ENCODE measurements around the gene MUC3A. TPM values are rescaled to one million over a fixed set of nuclear protein-coding genes. Genes with fewer than 3 reads are reported as not detected.
A peak's percentile ranks its signal among the peaks of the same experiment; 100 is the strongest.

The MUC3A gene
- total and polyA plus RNA-seq, 2 donors = 1.4 to 2.3 TPM

DNA sequence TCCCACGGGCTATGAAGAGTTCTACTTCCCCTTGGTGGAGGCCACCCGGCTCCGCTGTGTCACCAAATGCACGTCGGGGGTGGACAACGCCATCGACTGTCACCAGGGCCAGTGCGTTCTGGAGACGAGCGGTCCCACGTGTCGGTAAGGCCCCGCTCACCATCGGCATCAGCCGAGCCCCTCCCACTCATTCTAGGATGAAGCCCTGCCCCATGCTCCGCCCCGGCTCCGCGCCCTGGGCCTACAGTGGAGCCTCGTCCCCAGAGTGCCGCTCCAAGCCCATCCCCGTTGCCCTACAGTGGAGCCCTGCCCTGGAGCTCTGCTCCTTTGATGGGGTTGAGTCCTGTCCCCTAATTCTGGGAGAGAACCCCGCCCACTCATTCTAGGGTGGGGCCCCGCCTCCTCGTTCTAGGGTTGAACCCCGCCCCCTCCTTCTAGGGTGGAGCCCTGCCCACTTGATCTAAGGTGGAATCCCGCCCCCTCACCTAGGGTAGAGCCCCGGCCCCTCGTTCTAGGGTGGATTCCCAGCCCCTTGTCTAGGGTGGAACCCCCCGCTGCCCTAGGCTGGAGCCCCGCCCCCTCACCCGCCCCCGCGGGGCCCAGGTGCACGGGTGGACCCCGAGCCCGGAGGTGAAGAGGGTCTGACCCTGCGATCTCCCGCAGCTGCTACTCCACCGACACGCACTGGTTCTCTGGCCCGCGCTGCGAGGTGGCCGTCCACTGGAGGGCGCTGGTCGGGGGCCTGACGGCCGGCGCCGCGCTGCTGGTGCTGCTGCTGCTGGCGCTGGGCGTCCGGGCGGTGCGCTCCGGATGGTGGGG is 16.6 kb downstream of the MUC3A start:
- Histone ChIP-seq H3K4me3 (ENCODE audit: low read length in 2 of 2) (peak overlapping the region in 1 of 2 donors; percentile 13), H3K27me3 (ENCODE audit: control insufficient read depth in 2 of 2, insufficient read depth in 1 of 2, low read length in 1 of 2) (peaks cover 36 to 75% of the 10 kb centered on the region in 2 donors), H3K27ac (ENCODE audit: low read depth in 1 of 2, low read length in 1 of 2) (no peak overlapping the region), H3K4me1 (ENCODE audit: control insufficient read depth in 2 of 2, insufficient read depth in 2 of 2, low read length in 2 of 2) (peaks cover 0 to 9% of the 10 kb centered on the region in 2 donors), H3K9me3 (ENCODE audit: control insufficient read depth in 2 of 2, insufficient read depth in 1 of 2, low read length in 1 of 2) (no peaks in the 10 kb centered on the region), H3K36me3 (ENCODE audit: control insufficient read depth in 2 of 2, insufficient read depth in 2 of 2, low read length in 1 of 2) (no peaks in the 10 kb centered on the region)
- peak in 5 of 9 donors; percentile 37 to 58 (median 52) for DNase-seq (ENCODE audit: low read depth in 6 of 9, low spot score in 9 of 9)
- 5% methylated on average over 58 of the region's 58 CpGs for WGBS

DNA sequence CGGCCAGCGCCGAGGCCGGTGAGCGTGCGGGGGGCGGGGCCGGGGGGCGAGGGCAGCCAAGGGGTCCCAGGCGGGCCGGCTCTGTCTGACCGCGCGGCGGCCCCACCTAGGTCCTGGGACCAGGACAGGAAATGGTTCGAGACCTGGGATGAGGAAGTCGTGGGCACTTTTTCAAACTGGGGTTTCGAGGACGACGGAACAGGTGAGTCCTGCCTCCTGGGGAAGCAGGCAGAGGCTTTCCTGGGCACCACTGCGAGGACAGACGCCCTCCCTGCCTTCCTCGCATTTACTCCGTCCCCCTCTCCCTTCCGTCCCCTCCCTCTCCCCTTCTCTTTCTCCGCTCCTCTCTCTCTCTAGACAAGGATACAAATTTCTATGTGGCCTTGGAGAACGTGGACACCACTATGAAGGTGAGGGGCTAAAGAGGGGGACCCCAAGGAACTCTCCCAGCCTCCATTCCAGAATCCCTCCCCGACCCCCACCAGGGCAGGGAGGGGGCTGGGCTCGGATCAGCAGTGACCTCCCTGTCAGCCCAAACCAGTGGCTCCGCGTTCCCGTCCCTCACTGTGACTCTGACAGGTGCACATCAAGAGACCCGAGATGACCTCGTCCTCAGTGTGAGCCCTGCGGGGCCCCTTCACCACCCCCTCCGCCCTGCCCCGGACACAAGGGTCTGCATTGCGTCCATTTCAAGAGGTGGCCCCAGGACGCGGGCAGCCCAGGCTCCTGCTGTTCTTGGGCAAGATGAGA is 17.4 kb downstream of the MUC3A start:
- H3K9me3 ChIP-seq (ENCODE audit: control insufficient read depth in 2 of 2, insufficient read depth in 1 of 2, low read length in 1 of 2) = no peaks in the 10 kb centered on the region
- peaks cover 36 to 77% of the 10 kb centered on the region in 2 donors for H3K27me3 ChIP-seq (ENCODE audit: control insufficient read depth in 2 of 2, insufficient read depth in 1 of 2, low read length in 1 of 2)
- H3K36me3 ChIP-seq (ENCODE audit: control insufficient read depth in 2 of 2, insufficient read depth in 2 of 2, low read length in 1 of 2) = no peaks in the 10 kb centered on the region
- peaks cover 0 to 9% of the 10 kb centered on the region in 2 donors for H3K4me1 ChIP-seq (ENCODE audit: control insufficient read depth in 2 of 2, insufficient read depth in 2 of 2, low read length in 2 of 2)
- WGBS = 16% methylated on average over 40 of the region's 40 CpGs
- H3K27ac ChIP-seq (ENCODE audit: low read depth in 1 of 2, low read length in 1 of 2) = no peak overlapping the region
- no peak for DNase-seq (ENCODE audit: low read depth in 6 of 9, low spot score in 9 of 9)
- peak overlapping the region in 1 of 2 donors; percentile 13 for H3K4me3 ChIP-seq (ENCODE audit: low read length in 2 of 2)

DNA sequence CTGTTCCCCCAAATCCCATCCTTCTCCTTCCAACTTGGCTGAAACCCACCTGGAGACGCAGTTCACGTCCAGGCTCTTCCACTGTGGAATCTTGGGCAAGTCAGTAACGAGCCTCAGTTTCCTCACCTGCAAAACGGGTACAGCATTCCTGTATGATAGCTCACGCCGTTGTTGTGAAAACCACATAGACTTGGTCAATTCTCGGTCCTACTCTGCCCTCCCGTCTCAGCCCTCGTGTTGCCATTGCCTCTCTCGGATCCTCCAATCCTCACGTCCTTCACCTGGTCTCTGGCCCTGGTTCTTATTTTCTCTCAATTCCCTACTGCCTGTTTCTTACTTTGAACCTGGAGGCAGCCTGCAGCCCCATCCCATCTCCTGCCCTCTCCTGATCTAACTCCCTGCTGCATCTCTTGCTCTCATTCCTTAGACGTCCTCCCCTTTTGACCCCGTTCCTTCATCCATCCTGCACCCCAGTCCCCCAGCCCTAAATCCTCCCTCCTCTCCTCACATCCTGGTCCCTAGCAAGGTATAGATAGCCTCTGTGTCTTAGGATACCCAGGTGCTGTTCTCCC is 18.0 kb downstream of the MUC3A start:
- Histone ChIP-seq H3K4me3 (ENCODE audit: low read length in 2 of 2) (no peak overlapping the region), H3K36me3 (ENCODE audit: control insufficient read depth in 2 of 2, insufficient read depth in 2 of 2, low read length in 1 of 2) (no peaks in the 10 kb centered on the region), H3K27me3 (ENCODE audit: control insufficient read depth in 2 of 2, insufficient read depth in 1 of 2, low read length in 1 of 2) (peaks cover 36 to 81% of the 10 kb centered on the region in 2 donors), H3K9me3 (ENCODE audit: control insufficient read depth in 2 of 2, insufficient read depth in 1 of 2, low read length in 1 of 2) (no peaks in the 10 kb centered on the region), H3K4me1 (ENCODE audit: control insufficient read depth in 2 of 2, insufficient read depth in 2 of 2, low read length in 2 of 2) (peaks cover 0 to 9% of the 10 kb centered on the region in 2 donors), H3K27ac (ENCODE audit: low read depth in 1 of 2, low read length in 1 of 2) (no peak overlapping the region)
- 61% methylated on average over 13 of the region's 13 CpGs for WGBS
- DNase-seq (ENCODE audit: low read depth in 6 of 9, low spot score in 9 of 9) = no peak

DNA sequence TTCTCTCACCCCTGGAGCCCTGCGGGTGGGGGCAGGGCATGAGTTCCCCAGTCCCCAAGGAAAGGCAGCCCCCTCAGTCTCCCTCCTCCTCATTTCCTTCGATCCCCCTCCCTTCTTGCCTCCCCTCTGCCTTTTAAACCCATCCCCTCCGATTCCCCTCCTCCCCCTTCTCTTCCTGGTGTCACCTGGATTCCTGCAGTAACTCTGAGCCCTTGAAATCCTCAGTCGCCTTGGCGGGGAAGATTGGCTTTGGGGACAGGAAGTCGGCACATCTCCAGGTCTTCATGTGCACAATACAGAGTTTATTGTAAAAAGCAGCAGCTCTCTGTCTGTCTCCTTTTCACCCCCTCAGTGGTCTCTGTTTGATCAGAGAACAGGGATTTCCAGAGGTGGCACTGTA is 18.7 kb downstream of the MUC3A start:
- H3K4me3 ChIP-seq (ENCODE audit: low read length in 2 of 2) = no peak overlapping the region
- no peak overlapping the region for H3K27ac ChIP-seq (ENCODE audit: low read depth in 1 of 2, low read length in 1 of 2)
- WGBS = 10% methylated on average over 6 of the region's 6 CpGs
- H3K9me3 ChIP-seq (ENCODE audit: control insufficient read depth in 2 of 2, insufficient read depth in 1 of 2, low read length in 1 of 2) = no peaks in the 10 kb centered on the region
- no peak for DNase-seq (ENCODE audit: low read depth in 6 of 9, low spot score in 9 of 9)
- H3K36me3 ChIP-seq (ENCODE audit: control insufficient read depth in 2 of 2, insufficient read depth in 2 of 2, low read length in 1 of 2) = no peaks in the 10 kb centered on the region
- H3K4me1 ChIP-seq (ENCODE audit: control insufficient read depth in 2 of 2, insufficient read depth in 2 of 2, low read length in 2 of 2) = peaks cover 0 to 9% of the 10 kb centered on the region in 2 donors
- H3K27me3 ChIP-seq (ENCODE audit: control insufficient read depth in 2 of 2, insufficient read depth in 1 of 2, low read length in 1 of 2) = peaks cover 36 to 83% of the 10 kb centered on the region in 2 donors

DNA sequence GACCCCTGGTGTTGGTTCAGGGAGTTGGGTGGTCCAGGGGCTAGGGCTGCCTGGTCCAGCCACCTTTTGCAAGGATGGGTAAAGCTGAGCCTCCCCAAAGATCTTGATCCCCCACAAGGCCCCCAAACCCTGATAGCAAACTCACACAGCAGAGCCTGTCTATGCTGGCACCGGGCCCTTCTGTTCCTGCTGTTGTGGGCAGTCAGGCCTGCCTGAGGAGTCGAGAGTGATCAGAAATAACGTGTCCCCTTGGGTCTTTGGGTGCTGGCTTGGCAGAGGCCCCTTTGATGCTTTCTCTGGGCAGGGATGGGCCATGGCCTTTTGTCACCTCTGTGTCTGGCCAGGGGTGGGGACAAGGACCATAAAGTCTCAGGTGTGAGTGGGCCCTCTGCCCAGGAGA is 19.3 kb downstream of the MUC3A start:
- H3K36me3 ChIP-seq (ENCODE audit: control insufficient read depth in 2 of 2, insufficient read depth in 2 of 2, low read length in 1 of 2) = no peaks in the 10 kb centered on the region
- no peak overlapping the region for H3K4me3 ChIP-seq (ENCODE audit: low read length in 2 of 2)
- DNase-seq (ENCODE audit: low read depth in 6 of 9, low spot score in 9 of 9) = no peak
- H3K9me3 ChIP-seq (ENCODE audit: control insufficient read depth in 2 of 2, insufficient read depth in 1 of 2, low read length in 1 of 2) = no peaks in the 10 kb centered on the region
- peaks cover 36 to 78% of the 10 kb centered on the region in 2 donors for H3K27me3 ChIP-seq (ENCODE audit: control insufficient read depth in 2 of 2, insufficient read depth in 1 of 2, low read length in 1 of 2)
- no peak overlapping the region for H3K27ac ChIP-seq (ENCODE audit: low read depth in 1 of 2, low read length in 1 of 2)
- peaks cover 0 to 9% of the 10 kb centered on the region in 2 donors for H3K4me1 ChIP-seq (ENCODE audit: control insufficient read depth in 2 of 2, insufficient read depth in 2 of 2, low read length in 2 of 2)
- WGBS = 35% methylated on average over 3 of the region's 3 CpGs

DNA sequence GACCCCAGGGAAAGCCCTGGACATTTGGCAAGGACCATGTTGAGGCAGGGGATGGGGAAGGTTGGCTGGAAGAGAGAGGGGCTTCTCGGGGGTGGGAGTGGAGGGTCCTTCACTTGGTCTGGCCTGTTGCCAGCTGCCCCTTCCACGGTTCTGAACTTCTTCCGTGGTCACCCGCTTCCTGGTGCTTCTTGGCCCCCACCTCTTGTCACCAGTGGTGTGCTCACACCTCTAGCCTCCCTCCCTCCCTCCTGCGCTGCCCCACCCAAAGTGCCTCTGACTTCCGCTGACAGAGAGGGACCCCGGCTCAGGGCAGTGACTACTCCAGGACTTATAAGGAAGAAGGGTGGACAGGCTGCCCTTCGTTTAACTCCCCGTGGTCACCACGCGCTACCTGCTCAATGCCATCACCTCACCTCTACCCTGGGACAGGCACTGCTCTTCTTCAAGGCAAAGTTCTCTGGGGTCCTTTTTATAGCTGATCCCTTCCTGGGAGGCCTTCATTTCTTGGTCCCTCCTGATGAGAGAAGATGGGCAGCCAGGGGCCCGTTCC is 19.8 kb downstream of the MUC3A start, which contains the start of gene MUC12:
TSS of gene MUC12 (plus strand) at position 500 of the 550 bp plus-strand sequence. CDS start 58 bp downstream, outside the sequence.
- no peak within 1 kb of the TSS for H3K27ac ChIP-seq (ENCODE audit: low read depth in 1 of 2, low read length in 1 of 2)
- H3K4me1 ChIP-seq (ENCODE audit: control insufficient read depth in 2 of 2, insufficient read depth in 2 of 2, low read length in 2 of 2) = peaks cover 0 to 9% of the 10 kb centered on the region in 2 donors
- no peaks in the 10 kb centered on the region for H3K9me3 ChIP-seq (ENCODE audit: control insufficient read depth in 2 of 2, insufficient read depth in 1 of 2, low read length in 1 of 2)
- whole genome bisulfite sequencing = 63% methylated on average over 12 of the region's 12 CpGs
- no peak within 1 kb of the TSS for H3K4me3 ChIP-seq (ENCODE audit: low read length in 2 of 2)
- no peaks in the 10 kb centered on the region for H3K36me3 ChIP-seq (ENCODE audit: control insufficient read depth in 2 of 2, insufficient read depth in 2 of 2, low read length in 1 of 2)
- no peak for DNase-seq (ENCODE audit: low read depth in 6 of 9, low spot score in 9 of 9)
- peaks cover 33 to 73% of the 10 kb centered on the region in 2 donors for H3K27me3 ChIP-seq (ENCODE audit: control insufficient read depth in 2 of 2, insufficient read depth in 1 of 2, low read length in 1 of 2)

DNA sequence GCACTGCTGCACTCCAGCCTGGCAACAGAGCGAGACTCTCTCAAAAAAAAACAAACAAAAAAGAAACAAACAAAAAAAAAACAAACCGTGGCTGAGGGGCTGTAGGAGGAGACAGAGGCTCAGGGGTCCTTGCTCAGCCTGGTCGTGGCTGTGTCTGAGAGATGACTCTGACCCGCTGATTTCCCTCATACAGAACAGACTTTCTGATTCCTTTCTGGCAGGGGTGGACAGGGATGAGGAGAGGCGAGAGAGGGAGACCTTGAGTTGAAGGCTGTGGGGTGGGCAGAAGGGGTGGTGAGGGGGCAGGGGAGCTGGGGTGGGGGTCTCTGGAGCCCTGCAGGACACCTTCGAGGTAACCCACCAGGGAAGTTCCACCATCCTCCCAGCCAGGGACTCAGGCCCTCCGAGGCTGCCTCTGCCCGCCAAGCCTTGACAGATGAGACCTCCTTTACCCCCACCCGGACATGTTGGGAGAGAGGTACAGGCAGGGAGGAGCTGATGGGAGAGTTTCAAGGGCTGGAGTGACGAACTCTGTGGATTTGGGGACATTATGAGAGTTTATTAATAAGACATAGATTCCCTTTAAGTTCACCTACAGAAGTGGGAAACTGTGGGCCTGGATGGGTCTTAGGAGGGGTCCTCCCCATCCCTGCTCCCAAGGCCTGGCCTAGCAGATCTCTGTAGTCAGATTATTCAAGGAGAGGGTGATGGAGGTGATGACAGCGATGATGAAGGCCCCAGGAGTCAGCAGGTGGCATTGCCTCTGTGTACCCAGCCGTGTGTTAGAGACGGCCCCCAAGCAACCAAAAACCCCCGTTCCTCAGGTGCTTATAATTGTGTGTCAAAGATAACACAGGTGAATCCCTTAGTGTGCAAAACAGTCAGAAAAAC is 22.0 kb downstream of the MUC3A start:
- 62% methylated on average over 14 of the region's 14 CpGs for WGBS
- no peak overlapping the region for H3K4me3 ChIP-seq (ENCODE audit: low read length in 2 of 2)
- H3K27ac ChIP-seq (ENCODE audit: low read depth in 1 of 2, low read length in 1 of 2) = no peak overlapping the region
- no peaks in the 10 kb centered on the region for H3K36me3 ChIP-seq (ENCODE audit: control insufficient read depth in 2 of 2, insufficient read depth in 2 of 2, low read length in 1 of 2)
- no peaks in the 10 kb centered on the region for H3K9me3 ChIP-seq (ENCODE audit: control insufficient read depth in 2 of 2, insufficient read depth in 1 of 2, low read length in 1 of 2)
- no peak for DNase-seq (ENCODE audit: low read depth in 6 of 9, low spot score in 9 of 9)
- H3K4me1 ChIP-seq (ENCODE audit: control insufficient read depth in 2 of 2, insufficient read depth in 2 of 2, low read length in 2 of 2) = peaks cover 0 to 2% of the 10 kb centered on the region in 2 donors
- H3K27me3 ChIP-seq (ENCODE audit: control insufficient read depth in 2 of 2, insufficient read depth in 1 of 2, low read length in 1 of 2) = peaks cover 13 to 53% of the 10 kb centered on the region in 2 donors

DNA sequence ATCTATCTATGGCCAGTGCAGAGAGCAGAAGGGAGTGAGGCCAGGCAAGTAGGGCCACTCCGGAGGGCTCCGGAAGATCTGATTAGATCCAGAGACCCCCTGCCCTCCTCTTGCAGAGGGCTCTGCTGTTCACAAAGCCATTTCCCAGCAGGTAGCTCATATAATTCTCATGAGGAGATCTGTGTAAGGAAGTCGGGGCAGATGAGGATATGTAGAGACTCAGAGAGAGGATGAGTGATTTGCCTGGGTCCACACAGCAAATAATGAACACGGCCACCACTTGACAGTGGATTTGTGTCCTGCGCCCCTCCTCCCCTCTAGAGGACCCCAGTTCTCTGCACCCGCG is 22.6 kb downstream of the MUC3A start:
- H3K27me3 ChIP-seq (ENCODE audit: control insufficient read depth in 2 of 2, insufficient read depth in 1 of 2, low read length in 1 of 2) = peaks cover 7 to 47% of the 10 kb centered on the region in 2 donors
- DNase-seq (ENCODE audit: low read depth in 6 of 9, low spot score in 9 of 9) = no peak
- no peaks in the 10 kb centered on the region for H3K9me3 ChIP-seq (ENCODE audit: control insufficient read depth in 2 of 2, insufficient read depth in 1 of 2, low read length in 1 of 2)
- H3K4me3 ChIP-seq (ENCODE audit: low read length in 2 of 2) = no peak overlapping the region
- H3K4me1 ChIP-seq (ENCODE audit: control insufficient read depth in 2 of 2, insufficient read depth in 2 of 2, low read length in 2 of 2) = no peaks in the 10 kb centered on the region
- 65% methylated on average over 7 of the region's 7 CpGs for WGBS
- H3K36me3 ChIP-seq (ENCODE audit: control insufficient read depth in 2 of 2, insufficient read depth in 2 of 2, low read length in 1 of 2) = no peaks in the 10 kb centered on the region
- no peak overlapping the region for H3K27ac ChIP-seq (ENCODE audit: low read depth in 1 of 2, low read length in 1 of 2)
